Loucy (cell line): ENCODE measurements around the gene BLOC1S2.

Experiments
- EZH2phosphoT487 ChIP-seq: fragments of 200-600 bp; IDR thresholded peaks from 2 replicates; pipeline ENCODE4 v1.6.1; 2018; ENCODE audit warnings: antibody characterized with exemption, mild to moderate bottlenecking, moderate library complexity, borderline replicate concordance
- TF ChIP-seq, protein P1 (sequence below): fragments of 200-600 bp; sonication (generic); conservative IDR thresholded peaks from 2 replicates; pipeline ENCODE4 v1.5.1; 2014; ENCODE audit warnings: mild to moderate bottlenecking, antibody characterized with exemption, low read length

- TF ChIP-seq, protein P1, sequence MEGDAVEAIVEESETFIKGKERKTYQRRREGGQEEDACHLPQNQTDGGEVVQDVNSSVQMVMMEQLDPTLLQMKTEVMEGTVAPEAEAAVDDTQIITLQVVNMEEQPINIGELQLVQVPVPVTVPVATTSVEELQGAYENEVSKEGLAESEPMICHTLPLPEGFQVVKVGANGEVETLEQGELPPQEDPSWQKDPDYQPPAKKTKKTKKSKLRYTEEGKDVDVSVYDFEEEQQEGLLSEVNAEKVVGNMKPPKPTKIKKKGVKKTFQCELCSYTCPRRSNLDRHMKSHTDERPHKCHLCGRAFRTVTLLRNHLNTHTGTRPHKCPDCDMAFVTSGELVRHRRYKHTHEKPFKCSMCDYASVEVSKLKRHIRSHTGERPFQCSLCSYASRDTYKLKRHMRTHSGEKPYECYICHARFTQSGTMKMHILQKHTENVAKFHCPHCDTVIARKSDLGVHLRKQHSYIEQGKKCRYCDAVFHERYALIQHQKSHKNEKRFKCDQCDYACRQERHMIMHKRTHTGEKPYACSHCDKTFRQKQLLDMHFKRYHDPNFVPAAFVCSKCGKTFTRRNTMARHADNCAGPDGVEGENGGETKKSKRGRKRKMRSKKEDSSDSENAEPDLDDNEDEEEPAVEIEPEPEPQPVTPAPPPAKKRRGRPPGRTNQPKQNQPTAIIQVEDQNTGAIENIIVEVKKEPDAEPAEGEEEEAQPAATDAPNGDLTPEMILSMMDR: no peak
- no peak for TF ChIP-seq EZH2phosphoT487
These were observed 48.3 kb upstream of the BLOC1S2 start for GRCh38 chr10:100334762-100335161.
